ENCODE results near the gene KLRC1. TPM values are rescaled to one million over a fixed set of nuclear protein-coding genes. Genes with fewer than 3 reads are reported as not detected.

KLRC1 gene
- total RNA-seq, 1 experiment from 2014 or later: not detected

DNA sequence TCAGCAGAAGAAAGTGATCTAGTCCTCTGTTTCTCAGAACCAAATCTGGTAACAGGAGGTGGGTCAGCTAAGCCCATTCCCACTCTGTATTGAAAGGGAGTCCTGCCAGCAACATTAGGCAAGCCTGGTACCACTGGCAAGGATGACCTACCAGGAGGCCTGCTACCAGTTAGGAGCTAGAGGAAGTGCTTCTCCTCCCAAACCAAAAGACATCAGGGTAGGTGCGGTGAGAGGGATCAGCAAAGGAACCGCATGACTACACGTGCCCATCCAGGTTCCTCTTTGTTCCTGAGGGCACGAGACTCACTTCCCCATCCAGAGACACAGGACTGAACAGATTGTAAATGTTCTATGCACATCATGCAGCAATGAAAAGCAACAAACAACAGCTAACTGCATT lies 46.5 kb downstream of the KLRC1 start:
- Histone ChIP-seq H3K9me2 (ENCODE audit: insufficient read depth) (no peaks in the 10 kb centered on the region), H3K27ac (ENCODE audit: low read depth, low read length) (no peak overlapping the region), H4K20me1 (ENCODE audit: insufficient read depth) (no peaks in the 10 kb centered on the region), H3K4me2 (ENCODE audit: low read length) (no peak overlapping the region), H3K36me3 (ENCODE audit: control insufficient read depth in 1 of 2, insufficient read depth in 2 of 2, low read length in 2 of 2) (no peaks in the 10 kb centered on the region), H3K9ac (ENCODE audit: low read length) (no peak overlapping the region), H3K4me1 (ENCODE audit: control insufficient read depth in 1 of 2, insufficient read depth in 2 of 2, low read length in 2 of 2) (peaks cover 14% of the 10 kb centered on the region in 2 experiments), H2AFZ (ENCODE audit: low read depth, low read length, poor library complexity, severe bottlenecking) (no peak overlapping the region), H3K9me3 (ENCODE audit: control insufficient read depth in 1 of 2, insufficient read depth in 1 of 2, low read depth in 1 of 2, low read length in 2 of 2) (no peaks in the 10 kb centered on the region), H3K79me2 (ENCODE audit: insufficient read depth, low read length) (no peaks in the 10 kb centered on the region), H3K4me3 (replicated peaks in 1 of 2; ENCODE audit: low read depth in 1 of 2, low read length in 2 of 2) (no peak overlapping the region), H3K27me3 (ENCODE audit: insufficient read depth, low read length) (no peaks in the 10 kb centered on the region)
- intact Hi-C loops (cut with micrococcal nuclease): loop anchor here (10.0 kb wide), 1 partner anchor 48 kb away; the partner anchor contains the start of gene KLRC1
- RAD21 ChIA-PET (ENCODE audit: low non-redundant PET in 1 of 2, low total read pairs in 2 of 2, uncharacterized antibody in 2 of 2, unreplicated experiment in 2 of 2): no interaction called here
- CTCF ChIA-PET: no interaction called here
- no TSS peak for BruUV-seq (replicated peaks)
- TF ChIP-seq YY1 (IDR thresholded peaks at IDR 0.05; ENCODE audit: extremely low read depth, insufficient replicate concordance, low read depth, low read length): no peak
- TF ChIP-seq ELF1 (IDR thresholded peaks at IDR 0.05; ENCODE audit: borderline replicate concordance, low read depth): no peak
- TF ChIP-seq EZH2 (IDR thresholded peaks at IDR 0.05): no peak
- TF ChIP-seq, protein P1, sequence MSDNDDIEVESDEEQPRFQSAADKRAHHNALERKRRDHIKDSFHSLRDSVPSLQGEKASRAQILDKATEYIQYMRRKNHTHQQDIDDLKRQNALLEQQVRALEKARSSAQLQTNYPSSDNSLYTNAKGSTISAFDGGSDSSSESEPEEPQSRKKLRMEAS (IDR thresholded peaks at IDR 0.05): no peak
- POLR2A ChIA-PET: no interaction called here
- no peak for ATAC-seq
- DNase-seq (ENCODE audit: low read depth, low spot score): no peak

DNA sequence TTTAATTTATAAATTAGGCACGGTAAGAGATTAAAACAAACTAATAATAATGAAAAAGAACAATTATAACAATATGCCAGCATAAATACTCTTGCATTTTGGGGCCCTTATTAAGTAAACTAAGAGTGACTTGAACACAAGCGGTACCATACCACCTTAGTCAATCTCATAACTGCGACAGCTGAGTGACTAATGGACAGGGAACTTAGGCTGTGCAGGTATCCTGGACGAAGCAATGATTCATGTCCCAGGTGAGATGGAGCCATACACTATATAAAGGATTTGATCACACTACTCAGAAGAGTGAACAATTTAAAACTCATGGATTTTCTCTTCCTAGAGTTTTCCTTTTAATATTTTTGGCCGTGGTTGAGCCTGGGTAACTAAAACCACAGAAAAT lies 47.9 kb downstream of the KLRC1 start:
- ChIA-PET RAD21 (ENCODE audit: low non-redundant PET in 1 of 2, low total read pairs in 2 of 2, uncharacterized antibody in 2 of 2, unreplicated experiment in 2 of 2) (no interaction called here), POLR2A (no interaction called here), CTCF (no interaction called here)
- intact Hi-C loops (cut with micrococcal nuclease): loop anchor here (10.0 kb wide), 1 partner anchor 50 kb away; the partner anchor contains the start of gene KLRC1
- ATAC-seq (no peak), DNase-seq (ENCODE audit: low read depth, low spot score) (no peak)
- Histone ChIP-seq H3K4me2 (ENCODE audit: low read length) (no peak overlapping the region), H3K9ac (ENCODE audit: low read length) (no peak overlapping the region), H3K4me3 (replicated peaks in 1 of 2; ENCODE audit: low read depth in 1 of 2, low read length in 2 of 2) (no peak overlapping the region), H3K9me3 (ENCODE audit: control insufficient read depth in 1 of 2, insufficient read depth in 1 of 2, low read depth in 1 of 2, low read length in 2 of 2) (no peaks in the 10 kb centered on the region), H2AFZ (ENCODE audit: low read depth, low read length, poor library complexity, severe bottlenecking) (no peak overlapping the region), H3K36me3 (ENCODE audit: control insufficient read depth in 1 of 2, insufficient read depth in 2 of 2, low read length in 2 of 2) (no peaks in the 10 kb centered on the region), H3K27ac (ENCODE audit: low read depth, low read length) (no peak overlapping the region), H4K20me1 (ENCODE audit: insufficient read depth) (no peaks in the 10 kb centered on the region), H3K79me2 (ENCODE audit: insufficient read depth, low read length) (no peaks in the 10 kb centered on the region), H3K4me1 (ENCODE audit: control insufficient read depth in 1 of 2, insufficient read depth in 2 of 2, low read length in 2 of 2) (peaks cover 7 to 11% of the 10 kb centered on the region in 2 experiments; a peak in 3 of 4 replicates), H3K27me3 (ENCODE audit: insufficient read depth, low read length) (no peaks in the 10 kb centered on the region), H3K9me2 (ENCODE audit: insufficient read depth) (no peaks in the 10 kb centered on the region)
- TF ChIP-seq, protein P2, sequence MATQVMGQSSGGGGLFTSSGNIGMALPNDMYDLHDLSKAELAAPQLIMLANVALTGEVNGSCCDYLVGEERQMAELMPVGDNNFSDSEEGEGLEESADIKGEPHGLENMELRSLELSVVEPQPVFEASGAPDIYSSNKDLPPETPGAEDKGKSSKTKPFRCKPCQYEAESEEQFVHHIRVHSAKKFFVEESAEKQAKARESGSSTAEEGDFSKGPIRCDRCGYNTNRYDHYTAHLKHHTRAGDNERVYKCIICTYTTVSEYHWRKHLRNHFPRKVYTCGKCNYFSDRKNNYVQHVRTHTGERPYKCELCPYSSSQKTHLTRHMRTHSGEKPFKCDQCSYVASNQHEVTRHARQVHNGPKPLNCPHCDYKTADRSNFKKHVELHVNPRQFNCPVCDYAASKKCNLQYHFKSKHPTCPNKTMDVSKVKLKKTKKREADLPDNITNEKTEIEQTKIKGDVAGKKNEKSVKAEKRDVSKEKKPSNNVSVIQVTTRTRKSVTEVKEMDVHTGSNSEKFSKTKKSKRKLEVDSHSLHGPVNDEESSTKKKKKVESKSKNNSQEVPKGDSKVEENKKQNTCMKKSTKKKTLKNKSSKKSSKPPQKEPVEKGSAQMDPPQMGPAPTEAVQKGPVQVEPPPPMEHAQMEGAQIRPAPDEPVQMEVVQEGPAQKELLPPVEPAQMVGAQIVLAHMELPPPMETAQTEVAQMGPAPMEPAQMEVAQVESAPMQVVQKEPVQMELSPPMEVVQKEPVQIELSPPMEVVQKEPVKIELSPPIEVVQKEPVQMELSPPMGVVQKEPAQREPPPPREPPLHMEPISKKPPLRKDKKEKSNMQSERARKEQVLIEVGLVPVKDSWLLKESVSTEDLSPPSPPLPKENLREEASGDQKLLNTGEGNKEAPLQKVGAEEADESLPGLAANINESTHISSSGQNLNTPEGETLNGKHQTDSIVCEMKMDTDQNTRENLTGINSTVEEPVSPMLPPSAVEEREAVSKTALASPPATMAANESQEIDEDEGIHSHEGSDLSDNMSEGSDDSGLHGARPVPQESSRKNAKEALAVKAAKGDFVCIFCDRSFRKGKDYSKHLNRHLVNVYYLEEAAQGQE (IDR thresholded peaks at IDR 0.05; ENCODE audit: low read depth): no peak
- no peak for TF ChIP-seq ELF1 (IDR thresholded peaks at IDR 0.05; ENCODE audit: borderline replicate concordance, low read depth)
- no peak for TF ChIP-seq ZFX (IDR thresholded peaks at IDR 0.05)
- no peak for TF ChIP-seq EZH2 (IDR thresholded peaks at IDR 0.05)
- no peak for TF ChIP-seq TCF7L2 (IDR thresholded peaks at IDR 0.05; ENCODE audit: borderline replicate concordance, extremely low read depth, insufficient read depth, insufficient read length)
- TF ChIP-seq POLR2A (IDR thresholded peaks at IDR 0.05; ENCODE audit: borderline replicate concordance, extremely low read depth, insufficient read depth, insufficient read length): no peak
- TF ChIP-seq YY1 (IDR thresholded peaks at IDR 0.05; ENCODE audit: extremely low read depth, insufficient replicate concordance, low read depth, low read length): no peak
- TF ChIP-seq ZNF274 (IDR thresholded peaks at IDR 0.05; ENCODE audit: low read depth, low read length): no peak
- no peak for TF ChIP-seq JUND (IDR thresholded peaks at IDR 0.05)
- TF ChIP-seq, protein P3, sequence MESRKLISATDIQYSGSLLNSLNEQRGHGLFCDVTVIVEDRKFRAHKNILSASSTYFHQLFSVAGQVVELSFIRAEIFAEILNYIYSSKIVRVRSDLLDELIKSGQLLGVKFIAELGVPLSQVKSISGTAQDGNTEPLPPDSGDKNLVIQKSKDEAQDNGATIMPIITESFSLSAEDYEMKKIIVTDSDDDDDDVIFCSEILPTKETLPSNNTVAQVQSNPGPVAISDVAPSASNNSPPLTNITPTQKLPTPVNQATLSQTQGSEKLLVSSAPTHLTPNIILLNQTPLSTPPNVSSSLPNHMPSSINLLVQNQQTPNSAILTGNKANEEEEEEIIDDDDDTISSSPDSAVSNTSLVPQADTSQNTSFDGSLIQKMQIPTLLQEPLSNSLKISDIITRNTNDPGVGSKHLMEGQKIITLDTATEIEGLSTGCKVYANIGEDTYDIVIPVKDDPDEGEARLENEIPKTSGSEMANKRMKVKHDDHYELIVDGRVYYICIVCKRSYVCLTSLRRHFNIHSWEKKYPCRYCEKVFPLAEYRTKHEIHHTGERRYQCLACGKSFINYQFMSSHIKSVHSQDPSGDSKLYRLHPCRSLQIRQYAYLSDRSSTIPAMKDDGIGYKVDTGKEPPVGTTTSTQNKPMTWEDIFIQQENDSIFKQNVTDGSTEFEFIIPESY (IDR thresholded peaks at IDR 0.05; ENCODE audit: extremely low read depth, insufficient replicate concordance, low read length): no peak
- no peak for TF ChIP-seq CEBPB (IDR thresholded peaks at IDR 0.05; ENCODE audit: low read depth)
- no TSS peak for BruUV-seq (replicated peaks)

Data from HCT116 (cell line).